K562 (cell line): Measurements from ENCODE around the gene PAQR6. TPM values are rescaled to one million over a fixed set of nuclear protein-coding genes. Genes with fewer than 3 reads are reported as not detected.
A peak's percentile ranks its signal among the peaks of the same experiment; 100 is the strongest.

Experiments used
- ATAC-seq: fragments of 200-7000 bp; cut with Tn5 transposase; 3 replicates; pipeline ENCODE4 v1.9.1; 2020; ENCODE audit warnings: moderate library complexity
- BruUV-seq: library from RNA; stranded (reverse); fragments of 400-500 nt; replicated peaks from 2 replicates; lab custom pipeline; 2021; lab: Mats Ljungman, UMichigan
- CTCF ChIA-PET: fragments of 300-600 bp; formaldehyde crosslinking; extraction: SDS; loops from one replicate; lab custom pipeline; 2021; ENCODE audit warnings: low intra/inter-chr PET ratio; lab: Yijun Ruan, JAX
- POLR2A ChIA-PET: fragments of 300-600, 350-650 bp; sonication (Branson Sonifier 250); formaldehyde crosslinking; extraction: SDS; loops from one replicate; lab custom pipeline; 2021; ENCODE audit warnings: antibody characterized with exemption, inconsistent platforms; lab: Yijun Ruan, JAX
- DNase-seq, 4 experiments: peaks; one replicate each; pipeline versions ENCODE4 v3.0.0 to v3.0.0-alpha.2; 2011 to 2018; ENCODE audit warnings: low spot score in 3 of 4, mixed read lengths in 3 of 4; ENCODE audit errors: extremely low read depth in 1 of 4
- FAIRE-seq: peaks from 2 replicates; lab custom pipeline; 2011; peaks lifted over from hg19 to GRCh38; lab: Jason Lieb, UNC
- H2AFZ ChIP-seq: 2 replicates; pipeline ENCODE4 v1.6.0; 2011; ENCODE audit warnings: low read depth, low read length, control low read depth, inconsistent platforms
- H3K27ac ChIP-seq: fragments of 200-600 bp; 3 replicates; pipeline ENCODE4 v1.8.0; 2011; ENCODE audit warnings: low read depth, mild to moderate bottlenecking, control low read depth, inconsistent platforms, low read length, moderate library complexity, mixed read lengths; ENCODE audit errors: extremely low read depth
- H3K27me3 ChIP-seq, 2 experiments: fragments of 300-600 bp in 1 of 2; 2 replicates in 1 of 2; 3 replicates in 1 of 2; pipeline versions ENCODE4 v1.6.0 to v1.8.0; 2011; ENCODE audit warnings: inconsistent platforms in 2 of 2, low read length in 2 of 2, mild to moderate bottlenecking in 1 of 2, mixed read lengths in 1 of 2, moderate library complexity in 1 of 2; ENCODE audit not compliant: control insufficient read depth in 2 of 2, insufficient read depth in 2 of 2
- H3K36me3 ChIP-seq: fragments of 300-600 bp; 3 replicates; pipeline ENCODE4 v1.8.0; 2011; ENCODE audit warnings: mild to moderate bottlenecking, low read length, inconsistent platforms; ENCODE audit not compliant: control insufficient read depth, insufficient read depth
- H3K4me1 ChIP-seq, 2 experiments: fragments of 200-600 bp in 1 of 2; replicated peaks in 1 of 2; 2 replicates in 1 of 2; 3 replicates in 1 of 2; pipeline versions ENCODE4 v1.5.1 to v1.8.0; 2011; ENCODE audit warnings: inconsistent platforms in 2 of 2, low read length in 2 of 2, mild to moderate bottlenecking in 1 of 2, mixed read lengths in 1 of 2, moderate library complexity in 1 of 2; ENCODE audit not compliant: control insufficient read depth in 2 of 2, insufficient read depth in 2 of 2
- H3K4me2 ChIP-seq: 2 replicates; pipeline ENCODE4 v1.6.1; 2011; ENCODE audit warnings: low read length, control low read depth, inconsistent platforms, mixed read lengths; ENCODE audit not compliant: insufficient read depth
- H3K4me3 ChIP-seq: fragments of 200-600 bp; sonication (generic), shearing (Covaris generic); 2 replicates; pipeline ENCODE4 v1.5.1; 2016; ENCODE audit warnings: control low read depth, inconsistent platforms
- H3K79me2 ChIP-seq: fragments of 200-600 bp; 3 replicates; pipeline ENCODE4 v1.8.0; 2011; ENCODE audit warnings: low read length, inconsistent platforms; ENCODE audit not compliant: control insufficient read depth, insufficient read depth
- H3K9ac ChIP-seq, 2 experiments: 2 replicates each; pipeline versions ENCODE4 v1.6.0 to v1.6.1; 2011; ENCODE audit warnings: low read depth in 2 of 2, low read length in 2 of 2, control low read depth in 1 of 2, inconsistent platforms in 1 of 2, mild to moderate bottlenecking in 1 of 2, mixed read lengths in 1 of 2; ENCODE audit not compliant: insufficient read depth in 1 of 2
- H3K9me1 ChIP-seq: one replicate; pipeline ENCODE4 v1.6.0; 2011; ENCODE audit warnings: inconsistent platforms, mild to moderate bottlenecking, low read length, moderate library complexity; ENCODE audit not compliant: control insufficient read depth, insufficient read depth
- H3K9me3 ChIP-seq: replicated peaks from 2 replicates; pipeline ENCODE4 v1.5.1; 2011; ENCODE audit warnings: low read depth, low read length, inconsistent platforms; ENCODE audit not compliant: control insufficient read depth, insufficient read depth
- H4K20me1 ChIP-seq: replicated peaks from 2 replicates; pipeline ENCODE4 v1.6.1; 2011; ENCODE audit warnings: low read length, inconsistent platforms, mixed read lengths; ENCODE audit not compliant: control insufficient read depth, insufficient read depth
- ARHGAP35 ChIP-seq: fragments of 450-650 bp; IDR thresholded peaks from 2 replicates; pipeline ENCODE4 v1.6.1; 2018; ENCODE audit not compliant: partially characterized antibody
- ARNT ChIP-seq, 2 experiments: fragments of 450-650 bp; IDR thresholded peaks; 2 replicates each; pipeline ENCODE4 v1.6.1; 2016; ENCODE audit warnings: mild to moderate bottlenecking in 1 of 2
- ESRRB ChIP-seq: fragments of 250-450 bp; sonication (Bioruptor Pico); IDR thresholded peaks from 2 replicates; pipeline ENCODE4 v1.5.0; 2020; ENCODE audit warnings: mild to moderate bottlenecking, moderate library complexity, borderline replicate concordance
- PKNOX1 ChIP-seq: fragments of 450-650 bp; IDR thresholded peaks from 2 replicates; pipeline ENCODE4 v1.6.1; 2016
- RUNX1 ChIP-seq: sonication (generic); IDR thresholded peaks from 2 replicates; pipeline ENCODE4 v1.6.1; 2016; ENCODE audit warnings: antibody characterized with exemption, low read depth
- SLC30A9 ChIP-seq: fragments of 250-450 bp; sonication (Bioruptor Pico); IDR thresholded peaks from 2 replicates; pipeline ENCODE4 v1.8.0; 2022; ENCODE audit warnings: mild to moderate bottlenecking, moderate library complexity
- WGBS: fragments of 100-300 bp; shearing (Covaris generic); methylation state at CpG from one replicate; pipeline ENCODE4 v1.1.6; 2016; ENCODE audit warnings: low coverage, mixed read lengths; ENCODE audit not compliant: insufficient coverage; ENCODE audit errors: missing lambda C conversion rate; 5-methylcytosine and 5-hydroxymethylcytosine counted together
- in situ Hi-C: fragments of 300-500 bp; cut with MboI; formaldehyde crosslinking; loops from 4 replicates; pipeline ENCODE4 v1.15.0; 2018; ENCODE audit warnings: inconsistent platforms, mixed read lengths
- intact Hi-C: fragments of 100-400 bp; cut with micrococcal nuclease; formaldehyde crosslinking; loops from 2 replicates; pipeline ENCODE4 v1.14.2; 2022
- polyA plus RNA-seq, 8 experiments: library from polyadenylated mRNA; depleted of rRNA in 4 of 8; stranded (reverse) in 5 of 8; unstranded in 3 of 8; fragments of >200 nt; fragmentation: Nextera tagmentation in 2 of 8; fragmentation: Illumina TruSeq in 1 of 8; extraction: Ambion mirVana in 2 of 8; extraction: Trizol in 1 of 8; gene quantifications; 2 replicates each; pipeline versions ENCODE4 v1.2.1 to v1.2.3, GENCODE V29; 2011 to 2014; ENCODE audit warnings: inconsistent platforms in 1 of 8, missing spikeins in 1 of 8
- total RNA-seq, 7 experiments: library from RNA; depleted of rRNA in 6 of 7; stranded (reverse); fragments of >200 nt in 6 of 7; fragmentation: Illumina TruSeq in 2 of 7; extraction: Trizol in 2 of 7; gene quantifications; 2 replicates each; pipeline versions ENCODE4 v1.2.1 to v1.2.3, GENCODE V29; 2011 to 2021; ENCODE audit warnings: low replicate concordance in 1 of 7

PAQR6 gene
- total and polyA plus RNA-seq, 9 of the 15 experiments (the other 6 are each of a cell fraction or from before 2014, with no cell fraction given), result 0.07 to 1.8 (median 0.62) TPM

- H3K9me3 ChIP-seq, result no peaks in the 10 kb centered on the region; the same call in 1 of the 2 replicates
- POLR2A ChIA-PET, result interaction anchor here (0.7 to 1.5 kb wide), 5 partner anchors 8 to 85 kb away, joined by 3 to 6 read pairs (median 3); partner anchors contain the start of genes PAQR6 and PMF1
- TF ChIP-seq ESRRB (CRISPR knock-in tag) (no peak), ARHGAP35 (no peak), RUNX1 (no peak), ARNT (IDR thresholded peaks at IDR 0.05) (no peak), PKNOX1 (no peak), SLC30A9 (CRISPR knock-in tag) (no peak)
- TF ChIP-seq, all 486 proteins: peak for 0
- DNase-seq (no peak), FAIRE-seq (no peak), ATAC-seq (no peak)
- CTCF ChIA-PET, result interaction anchor here (1.4 kb wide), 1 partner anchor 126 kb away, joined by 3 read pairs; no protein-coding TSS in a partner anchor
- BruUV-seq, result no TSS peak
- Histone ChIP-seq H3K9ac (peak overlapping the region in 1 of 2 experiments; percentile 19; a peak in 1 of 4 replicates), H3K4me1 (no peaks in the 10 kb centered on the region), H3K4me2 (no peak overlapping the region), H3K36me3 (peaks cover 43% of the 10 kb centered on the region; the same call in 2 of the 3 replicates), H3K27me3 (no peaks in the 10 kb centered on the region), H3K9me1 (no peaks in the 10 kb centered on the region), H2AFZ (no peak overlapping the region), H4K20me1 (no peaks in the 10 kb centered on the region), H3K79me2 (peaks cover 6% of the 10 kb centered on the region; the same call in 1 of the 3 replicates), H3K4me3 (no peak overlapping the region), H3K27ac (no peak overlapping the region)
- intact Hi-C loops, result no loop called here
- in situ Hi-C loops, result loop anchor here (5.0 kb wide), 1 partner anchor 130 kb away; no protein-coding TSS in a partner anchor
- 81% methylated on average over 12 of the region's 13 CpGs for WGBS
Measured at GRCh38 chr1:156221986-156222692, 25.7 kb downstream of the PAQR6 start.
